Measurements from ENCODE around the gene PROS1.

PROS1 gene

GRCh38 chr3:93973131-93974126 is at the start of gene PROS1:
Gene PROS1, minus strand, starts transcription at chr3:93973896. Its CDS starts 147 bp downstream, at chr3:93973749.
- DNase-seq: peak; percentile 46

GRCh38 chr3:94020293-94020692 is 46.6 kb upstream of the PROS1 start:
- no peak for DNase-seq

GRCh38 chr3:94019659-94020058 is 46.0 kb upstream of the PROS1 start:
- DNase-seq: no peak

- DNase-seq: no peak
Measured at GRCh38 chr3:94015025-94015424, 41.3 kb upstream of the PROS1 start.

- no peak for DNase-seq
Measured at GRCh38 chr3:94012185-94012584, 38.5 kb upstream of the PROS1 start.

- DNase-seq: no peak
Measured at GRCh38 chr3:94011233-94011711, 37.6 kb upstream of the PROS1 start.

GRCh38 chr3:94009608-94010007 is 35.9 kb upstream of the PROS1 start:
- no peak for DNase-seq

GRCh38 chr3:94008253-94008652 is 34.6 kb upstream of the PROS1 start:
- no peak for DNase-seq

- DNase-seq: peak; percentile 46
Measured at GRCh38 chr3:94004301-94004910, 30.7 kb upstream of the PROS1 start.

- no peak for DNase-seq
Measured at GRCh38 chr3:94001827-94002495, 28.3 kb upstream of the PROS1 start.

- no peak for DNase-seq
Measured at GRCh38 chr3:94001191-94001590, 27.5 kb upstream of the PROS1 start.

GRCh38 chr3:93994056-93994455 is 20.4 kb upstream of the PROS1 start:
- no peak for DNase-seq

GRCh38 chr3:93992207-93992606 is 18.5 kb upstream of the PROS1 start:
- DNase-seq: no peak

- DNase-seq: no peak
Measured at GRCh38 chr3:93991631-93992030, 17.9 kb upstream of the PROS1 start.

- no peak for DNase-seq
Measured at GRCh38 chr3:93989241-93989640, 15.5 kb upstream of the PROS1 start.

GRCh38 chr3:93988764-93989163 is 15.1 kb upstream of the PROS1 start:
- DNase-seq: no peak

GRCh38 chr3:93988283-93988682 is 14.6 kb upstream of the PROS1 start:
- no peak for DNase-seq

- DNase-seq: no peak
Measured at GRCh38 chr3:93984618-93985017, 10.9 kb upstream of the PROS1 start.

- no peak for DNase-seq
Measured at GRCh38 chr3:93983408-93983807, 9.7 kb upstream of the PROS1 start.

- no peak for DNase-seq
Measured at GRCh38 chr3:93981649-93982048, 8.0 kb upstream of the PROS1 start.

GRCh38 chr3:93979850-93980676 is 6.4 kb upstream of the PROS1 start, which contains the start of gene ARL13B:
Gene ARL13B, plus strand, starts transcription at chr3:93980155. Its CDS starts 269 bp downstream, at chr3:93980424.
- DNase-seq: peak; percentile 100

- no peak for DNase-seq
Measured at GRCh38 chr3:93969997-93970396, 3.7 kb downstream of the PROS1 start.
